GM12878 (cell line): ENCODE results near the gene MTX1. TPM values are rescaled to one million over a fixed set of nuclear protein-coding genes. Genes with fewer than 3 reads are reported as not detected.

Experiments
- ATF7 ChIP-seq: fragments of 450-650 bp; IDR thresholded peaks from 2 replicates; pipeline ENCODE4 v1.6.1; 2016; ENCODE audit warnings: low read depth, mild to moderate bottlenecking
- CBX5 ChIP-seq: sonication (generic); IDR thresholded peaks from 2 replicates; pipeline ENCODE4 v1.6.1; 2016; ENCODE audit warnings: low read depth, moderate library complexity, mild to moderate bottlenecking, inconsistent platforms
- CHD4 ChIP-seq: fragments of 200-600 bp; sonication (generic); IDR thresholded peaks from 2 replicates; pipeline ENCODE4 v1.6.1; 2016; ENCODE audit warnings: mild to moderate bottlenecking
- E2F4 ChIP-seq: IDR thresholded peaks from 2 replicates; pipeline ENCODE4 v1.6.1; 2012; ENCODE audit warnings: low read depth, low read length, improper control_type of control experiment
- E2F8 ChIP-seq: fragments of 450-650 bp; IDR thresholded peaks from 2 replicates; pipeline ENCODE4 v1.6.1; 2018; ENCODE audit warnings: mild to moderate bottlenecking, low read depth, moderate library complexity; ENCODE audit not compliant: partially characterized antibody
- ESRRA ChIP-seq: IDR thresholded peaks from 2 replicates; pipeline ENCODE4 v1.6.1; 2012; ENCODE audit warnings: mild to moderate bottlenecking, low read length, improper control_type of control experiment
- FOXK2 ChIP-seq: fragments of 450-650 bp; IDR thresholded peaks from 2 replicates; pipeline ENCODE4 v1.6.1; 2017; ENCODE audit warnings: mild to moderate bottlenecking, moderate library complexity
- GATAD2B ChIP-seq: fragments of 450-650 bp; conservative IDR thresholded peaks from 2 replicates; pipeline ENCODE4 v1.6.1; 2017; ENCODE audit warnings: low read depth, mild to moderate bottlenecking, moderate library complexity
- IRF5 ChIP-seq: fragments of 450-650 bp; IDR thresholded peaks from 2 replicates; pipeline ENCODE4 v1.6.1; 2017; ENCODE audit warnings: borderline replicate concordance
- POLR2A ChIP-seq: IDR thresholded peaks from 2 replicates; pipeline ENCODE4 v1.6.1; 2011; ENCODE audit warnings: low read depth, mild to moderate bottlenecking, low read length
- POU2F2 ChIP-seq: IDR thresholded peaks from 3 replicates; pipeline ENCODE4 v1.6.1; 2011; ENCODE audit warnings: low read depth, mild to moderate bottlenecking, low read length, borderline replicate concordance
- SIN3A ChIP-seq: IDR thresholded peaks from 2 replicates; pipeline ENCODE4 v1.6.1; 2012; ENCODE audit warnings: low read depth, low read length, improper control_type of control experiment
- SPI1 ChIP-seq: IDR thresholded peaks from 2 replicates; pipeline ENCODE4 v1.6.1; 2011; ENCODE audit warnings: low read depth, mild to moderate bottlenecking, low read length, moderate library complexity, borderline replicate concordance; ENCODE audit not compliant: insufficient read depth
- SUZ12 ChIP-seq: fragments of 200-600 bp; sonication (generic); IDR thresholded peaks from one replicate; pipeline ENCODE4 v1.6.1; 2018; ENCODE audit warnings: antibody characterized with exemption, mild to moderate bottlenecking; ENCODE audit not compliant: unreplicated experiment
- TAF1 ChIP-seq: IDR thresholded peaks from 2 replicates; pipeline ENCODE4 v1.6.1; 2011; ENCODE audit warnings: mild to moderate bottlenecking, low read depth, low read length, borderline replicate concordance
- TBL1XR1 ChIP-seq: IDR thresholded peaks from 2 replicates; pipeline ENCODE4 v1.6.1; 2012; ENCODE audit warnings: low read depth, low read length, improper control_type of control experiment
- ZNF592 ChIP-seq: fragments of 450-650 bp; IDR thresholded peaks from 2 replicates; pipeline ENCODE4 v1.6.1; 2017; ENCODE audit warnings: mild to moderate bottlenecking, moderate library complexity
- ZZZ3 ChIP-seq: IDR thresholded peaks from 2 replicates; pipeline ENCODE4 v1.6.1; 2011; ENCODE audit warnings: low read depth; ENCODE audit not compliant: control insufficient read depth, insufficient read length
- polyA plus RNA-seq, 11 experiments: library from polyadenylated mRNA; depleted of rRNA in 4 of 11; unstranded in 6 of 11; stranded (reverse) in 5 of 11; fragments of >200 nt; fragmentation: Nextera tagmentation in 4 of 11; fragmentation: Illumina TruSeq in 1 of 11; extraction: Ambion mirVana in 4 of 11; extraction: Trizol in 1 of 11; gene quantifications; 1 replicate in 1 of 11; 2 replicates in 10 of 11; pipeline versions ENCODE4 v1.2.1 to v1.2.3, GENCODE V29; 2011 to 2016; ENCODE audit warnings: inconsistent platforms in 2 of 11, missing spikeins in 2 of 11, low read depth in 1 of 11
- total RNA-seq, 4 experiments: library from RNA; depleted of rRNA in 3 of 4; stranded (reverse); fragments of >200 nt in 3 of 4; fragmentation: Illumina TruSeq in 1 of 4; extraction: Trizol in 1 of 4; gene quantifications; 2 replicates each; pipeline versions ENCODE4 v1.2.1 to v1.2.3, GENCODE V29; 2013 to 2021

The MTX1 gene
- total and polyA plus RNA-seq, 10 of the 15 experiments (the other 5 are each of a cell fraction or from before 2014, with no cell fraction given): 15.8 to 92.0 (median 49.1) TPM

- TF ChIP-seq E2F4 (no peak), TAF1 (peak; percentile 81; the same call in 1 of the 2 replicates), TBL1XR1 (no peak), FOXK2 (no peak), ZNF592 (no peak), IRF5 (no peak), POLR2A (peak; percentile 86), SIN3A (peak; percentile 35; the same call in 1 of the 2 replicates), SPI1 (peak; percentile 28; the same call in 1 of the 2 replicates), E2F8 (no peak), ESRRA (0 out of 2 replicates have a peak, but pooled peaks have one; percentile 48), CHD4 (no peak), ATF7 (no peak), ZZZ3 (no peak), POU2F2 (peak; percentile 74; the same call in 2 of the 3 replicates), SUZ12 (no peak), GATAD2B (peak; percentile 16; the same call in 1 of the 2 replicates), CBX5 (no peak)
Measured at GRCh38 chr1:155172732-155173477, 35.6 kb upstream of the MTX1 start, which contains the start of gene KRTCAP2 (continued).
